Activated effector memory CD4-positive, alpha-beta T cell treated with anti-CD3 and anti-CD28 coated beads, Interleukin-2, amount 50 U/mL, for 16 hours (primary cell): ENCODE measurements around the gene KCNJ5.

Source experiments
- DNase-seq: peaks from one replicate; pipeline ENCODE4 v3.0.0-alpha.2; 2020

The KCNJ5 gene

DNA sequence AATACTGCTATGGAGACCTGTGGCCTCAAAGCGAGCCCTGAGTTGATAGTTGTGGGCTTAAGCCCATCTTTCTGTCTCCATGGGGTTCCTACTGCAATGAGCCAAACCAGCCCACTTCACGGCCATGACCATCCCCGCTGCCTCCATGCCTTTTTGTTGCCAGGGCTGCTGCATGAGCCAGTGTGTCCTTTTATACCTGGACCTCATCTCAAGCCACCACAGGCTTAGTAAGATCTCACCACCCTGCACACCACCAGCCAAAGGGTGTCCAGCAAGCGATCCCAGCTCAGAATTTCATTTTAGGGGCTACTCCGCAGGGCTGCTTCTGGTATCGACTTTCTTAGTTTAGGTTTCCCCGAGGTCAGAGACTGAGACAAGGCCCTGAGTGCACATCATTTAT is 43.2 kb downstream of the KCNJ5 start:
- no peak for DNase-seq

DNA sequence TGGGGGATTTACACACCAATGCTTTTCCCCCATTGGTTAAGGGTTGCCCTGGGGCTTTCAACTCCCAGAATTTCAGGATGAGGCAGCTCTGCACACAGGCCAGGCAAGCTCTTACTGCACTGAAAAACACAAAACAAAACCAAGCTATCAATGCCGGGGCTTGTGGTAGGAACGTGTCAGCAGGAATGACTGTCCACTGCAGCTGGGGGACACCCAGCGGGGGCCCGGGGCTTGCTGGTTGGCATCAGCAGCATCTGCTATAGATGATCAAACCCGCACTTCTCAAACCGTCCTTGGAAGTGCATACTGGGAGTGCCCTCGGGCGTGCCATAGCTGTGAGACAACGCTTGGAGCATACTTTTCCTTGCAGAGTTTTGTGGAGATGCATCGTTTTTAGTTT is 43.8 kb downstream of the KCNJ5 start:
- no peak for DNase-seq

DNA sequence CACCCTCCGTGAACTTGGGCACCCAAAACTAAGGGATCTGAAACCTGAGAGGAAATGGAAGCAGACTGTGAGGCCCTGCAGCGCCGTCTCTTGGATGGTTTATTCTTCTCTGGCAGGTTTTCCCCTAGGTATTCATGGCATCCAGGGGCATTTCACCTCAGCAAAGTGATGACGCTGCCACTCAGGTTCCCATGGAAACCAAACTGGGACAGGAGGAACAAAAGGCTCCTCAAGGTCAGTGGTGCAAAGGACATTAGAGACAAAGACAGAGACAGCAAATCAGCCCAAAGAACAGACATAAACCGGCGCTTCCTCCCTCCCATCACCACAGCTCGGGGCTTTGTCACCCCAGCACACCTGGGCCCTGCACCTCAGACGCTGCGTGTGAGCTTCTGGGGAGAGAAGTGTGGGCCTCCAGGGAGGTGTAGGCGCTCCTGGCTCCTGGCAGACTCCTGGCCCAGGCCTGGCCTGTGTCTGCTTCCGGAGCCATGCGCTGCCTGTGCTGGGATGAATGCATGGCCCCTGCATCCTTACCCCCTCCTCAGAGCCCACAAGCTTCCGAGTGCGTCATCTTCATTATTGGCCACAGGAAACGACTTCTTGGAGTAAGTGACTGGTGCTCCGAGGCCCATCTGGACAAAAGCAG is 45.6 kb downstream of the KCNJ5 start:
- DNase-seq: no peak

DNA sequence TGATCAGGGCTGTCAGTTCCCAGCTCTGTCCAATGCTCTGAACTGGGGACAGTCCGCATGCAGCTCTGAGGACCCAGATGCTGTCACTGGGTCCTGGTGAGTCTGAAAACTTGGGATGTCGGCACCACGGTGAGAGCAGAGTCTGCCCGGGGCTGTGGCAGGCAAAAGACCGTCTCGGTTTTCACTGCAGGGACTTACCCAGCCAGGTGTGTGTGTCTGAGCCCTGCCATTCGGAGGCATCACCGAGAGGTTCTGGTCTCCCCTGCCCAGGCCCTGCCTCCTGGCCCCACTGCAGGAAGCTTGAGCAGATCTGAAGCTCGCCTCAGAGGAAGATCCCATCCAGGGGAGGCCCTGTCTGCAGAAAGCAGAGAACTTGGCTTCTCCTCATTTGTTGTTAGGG is 46.3 kb downstream of the KCNJ5 start:
- no peak for DNase-seq

DNA sequence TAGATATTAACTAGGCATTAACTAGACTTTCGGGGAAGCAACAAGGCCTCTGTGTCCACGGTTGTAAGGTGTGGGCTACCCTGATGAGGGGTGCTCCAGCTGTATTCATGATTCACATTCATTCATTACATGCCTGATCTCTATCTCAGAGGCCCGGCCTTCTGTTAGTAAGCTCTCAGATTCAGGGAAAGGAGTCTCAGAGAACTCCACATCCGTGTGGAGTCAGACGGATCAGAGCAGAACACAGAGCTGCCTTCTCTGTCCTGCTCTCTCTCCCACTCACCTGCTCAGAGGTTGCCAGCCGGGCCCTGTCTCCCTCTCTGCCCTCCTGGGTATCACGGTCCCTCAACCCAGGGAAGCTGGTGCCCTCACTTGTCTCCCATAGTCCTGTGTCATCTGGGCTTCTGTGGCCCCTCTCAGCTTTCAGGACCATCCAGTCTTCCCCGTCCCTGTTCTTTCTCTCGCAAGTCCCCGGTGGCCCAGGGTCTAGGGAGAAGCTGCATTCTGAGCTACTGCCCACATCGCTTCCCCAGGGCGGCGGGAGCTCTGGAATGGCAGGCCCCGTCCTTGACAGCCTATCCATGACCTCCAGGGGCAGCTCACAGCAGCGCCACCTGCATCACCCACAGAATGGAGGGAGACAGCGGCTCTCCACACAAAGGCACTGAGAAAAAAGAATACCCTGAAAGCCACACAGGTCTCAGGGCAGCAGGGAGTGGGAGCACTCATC is 47.2 kb downstream of the KCNJ5 start:
- no peak for DNase-seq

DNA sequence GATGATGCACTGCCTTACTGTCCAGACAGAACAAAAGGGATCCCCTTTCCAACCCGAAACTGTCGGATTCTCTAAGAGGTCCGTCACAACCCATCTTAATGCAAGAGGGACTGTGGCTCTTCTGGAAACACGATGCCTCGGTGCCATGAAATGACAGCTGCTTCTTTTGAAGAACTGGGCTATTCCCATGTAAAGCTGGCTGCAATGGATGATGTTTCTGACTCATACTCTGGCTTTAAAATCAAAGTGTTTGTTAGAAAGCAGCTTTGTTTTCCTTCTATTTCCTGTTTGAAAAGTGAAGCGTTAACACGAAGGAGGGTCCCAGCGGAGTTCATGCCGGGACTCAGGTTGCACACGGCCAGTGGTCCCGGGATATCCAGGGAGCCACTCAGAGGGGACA is 48.4 kb downstream of the KCNJ5 start:
- no peak for DNase-seq

DNA sequence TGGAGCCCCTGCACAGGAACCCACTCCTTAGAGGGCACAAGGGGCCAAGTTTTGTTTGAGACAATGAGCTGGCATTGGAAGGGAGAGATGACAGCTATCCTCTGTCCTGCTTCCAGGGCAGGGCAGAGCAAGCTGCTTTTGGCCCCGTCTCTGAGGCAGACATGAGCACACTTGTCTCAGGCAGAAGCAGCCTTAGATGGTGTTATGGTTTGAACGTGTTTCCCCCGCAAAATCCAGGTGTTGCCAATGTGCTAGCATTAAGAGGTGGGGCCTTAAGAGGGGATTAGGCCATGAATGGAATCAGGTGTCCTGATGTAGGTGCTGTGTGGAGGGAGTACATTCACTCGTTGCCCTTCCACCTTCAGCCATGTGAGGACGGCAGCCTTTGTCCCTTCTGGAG is 49.0 kb downstream of the KCNJ5 start:
- DNase-seq: no peak

DNA sequence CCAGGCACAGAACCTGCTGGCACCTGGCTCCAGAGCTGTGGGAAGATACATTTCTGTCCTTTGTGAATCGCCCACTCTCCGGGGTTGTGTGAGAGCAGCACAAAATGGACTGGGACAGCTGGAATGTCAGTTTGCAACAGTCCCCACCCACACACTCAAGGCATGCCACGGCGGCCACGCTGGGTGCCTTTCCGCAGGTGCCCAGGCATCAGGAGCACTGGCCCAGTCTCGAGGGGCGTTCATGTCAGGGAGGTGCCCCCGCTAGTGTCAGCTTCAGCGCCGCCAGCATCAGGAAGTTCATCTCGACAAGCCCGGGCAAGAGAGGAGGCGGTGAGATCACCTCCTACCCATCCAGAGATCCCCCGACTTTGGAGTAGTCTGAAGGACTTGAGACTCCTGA is 49.4 kb downstream of the KCNJ5 start:
- DNase-seq: no peak

DNA sequence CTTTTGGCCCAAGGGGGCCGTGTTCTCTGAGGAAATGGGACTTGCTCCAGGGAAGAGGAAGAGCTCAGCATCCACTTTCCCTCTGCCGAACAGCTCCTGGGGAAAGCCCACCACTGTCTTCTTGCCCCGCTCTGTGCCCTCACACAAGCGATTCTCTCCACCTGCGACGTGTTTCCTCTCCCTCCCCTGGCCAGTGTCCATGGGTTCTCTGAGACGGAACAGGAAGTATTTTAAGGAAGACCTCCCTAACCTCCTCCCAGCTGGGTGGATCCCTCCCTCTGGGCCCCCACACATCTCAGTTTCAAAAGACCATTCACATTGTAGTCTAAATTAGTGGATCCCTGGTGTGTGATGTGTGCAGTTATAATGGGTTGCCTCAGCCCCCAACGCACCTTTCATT is 50.0 kb downstream of the KCNJ5 start:
- DNase-seq: no peak

DNA sequence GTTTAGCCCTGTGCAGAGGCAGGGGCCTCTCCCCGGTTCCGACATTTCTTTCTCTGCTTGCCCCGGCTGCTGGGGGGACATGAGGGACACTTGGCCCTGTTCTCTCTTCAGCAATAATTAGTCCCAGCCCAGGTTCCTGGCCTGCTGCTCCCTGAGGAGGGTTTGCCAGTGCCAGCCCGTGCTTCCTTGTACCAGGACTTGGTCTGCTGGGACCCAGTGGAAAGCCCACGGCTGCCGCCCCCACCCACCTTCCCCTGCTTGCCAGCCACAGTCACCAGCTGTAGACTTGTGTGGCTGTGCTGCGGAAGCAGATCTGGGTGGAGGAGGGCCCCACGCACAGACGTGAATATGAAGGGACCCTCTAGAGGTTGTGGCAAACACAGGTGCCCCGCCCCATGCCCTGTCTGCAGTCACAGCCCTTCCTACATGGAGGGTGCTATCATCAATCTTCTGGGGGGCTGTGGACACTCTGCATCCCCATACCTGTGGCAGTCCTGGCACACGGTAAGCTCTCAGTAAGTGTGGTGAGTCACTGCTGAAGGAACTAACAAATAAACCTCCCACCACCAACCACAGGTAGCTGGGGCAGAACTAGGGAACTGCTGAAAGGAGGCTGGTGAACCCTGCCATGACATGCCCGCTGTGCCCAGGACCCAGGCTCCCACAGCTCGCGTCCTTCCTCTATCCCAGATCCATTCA is 50.6 kb downstream of the KCNJ5 start:
- DNase-seq: no peak

DNA sequence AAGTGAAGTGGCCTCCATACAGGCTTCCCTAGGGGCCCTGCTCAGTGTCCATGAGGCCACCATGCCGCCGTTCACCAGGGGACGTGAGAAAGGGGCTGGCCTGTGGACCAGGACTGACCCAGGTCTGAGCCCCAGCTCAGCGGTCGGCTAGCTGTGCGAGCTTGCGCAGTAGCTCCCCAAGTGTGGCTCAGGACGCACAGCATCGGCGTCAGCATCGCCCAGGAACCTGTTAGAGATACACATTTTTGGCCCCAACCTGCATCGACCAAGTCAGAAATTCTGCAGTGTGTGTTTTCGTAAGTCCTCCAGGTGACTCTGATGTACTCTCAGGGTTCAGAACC is 51.1 kb downstream of the KCNJ5 start:
- no peak for DNase-seq

DNA sequence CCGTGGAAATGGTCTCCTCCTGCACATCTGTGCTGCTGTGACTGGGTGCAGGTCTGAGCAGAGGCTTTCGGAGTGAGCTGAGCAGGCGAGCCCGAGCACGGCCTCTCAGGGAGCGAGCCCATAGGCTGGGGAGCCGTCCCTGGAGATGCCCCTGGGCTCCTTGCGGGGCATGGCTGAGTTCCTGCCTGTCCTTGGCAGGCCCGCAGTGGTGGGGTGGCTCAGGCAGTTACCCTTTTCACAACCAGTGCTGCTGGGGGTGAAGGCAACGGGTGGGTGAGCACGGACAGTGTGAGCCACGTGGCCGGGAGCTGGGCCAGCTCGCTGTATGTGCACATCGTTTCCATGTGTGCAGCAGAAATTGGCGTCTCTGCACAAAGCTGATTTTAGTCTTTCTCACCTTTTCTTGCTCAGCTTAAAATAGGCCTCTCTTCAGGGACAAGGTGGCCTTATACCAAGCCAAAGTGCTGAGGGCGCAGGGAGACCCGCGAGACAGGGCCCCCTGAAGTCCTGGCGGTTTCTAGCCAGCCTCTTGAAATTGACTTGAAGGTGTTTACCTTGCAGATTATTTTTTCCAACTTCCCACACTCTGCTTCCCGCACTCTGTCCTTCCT is 51.8 kb downstream of the KCNJ5 start, which contains the start of gene TP53AIP1:
Gene TP53AIP1 (minus strand): TSS at position 55 of the 611 bp plus-strand sequence. CDS start 5,053 bp downstream, outside the sequence.
- no peak for DNase-seq

DNA sequence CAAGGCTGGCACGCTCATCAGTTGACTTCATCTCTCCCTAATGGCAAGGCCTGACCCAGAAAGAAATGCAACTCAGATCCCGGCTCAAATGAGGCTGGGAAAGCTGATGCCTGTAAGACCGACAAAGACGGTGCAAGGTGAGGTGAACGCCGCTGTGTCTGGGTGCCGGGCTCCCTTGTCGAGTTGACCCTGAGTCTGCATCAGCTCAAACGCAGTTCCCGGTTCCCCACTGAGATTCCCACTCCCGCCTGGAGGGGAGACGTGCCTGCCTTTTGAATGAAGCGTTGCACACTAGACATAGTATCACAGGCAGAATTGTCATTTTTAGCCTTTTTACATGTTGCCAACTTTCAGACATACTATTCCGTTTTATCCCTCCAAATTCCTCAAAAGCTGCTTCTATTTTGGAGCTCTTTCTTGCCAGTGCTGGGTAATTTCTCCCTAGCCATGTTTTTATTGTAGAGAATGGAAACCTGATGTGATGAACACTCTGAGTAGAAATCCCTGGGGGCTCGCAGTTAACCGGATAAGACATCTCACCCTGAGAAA is 52.3 kb downstream of the KCNJ5 start:
- no peak for DNase-seq

DNA sequence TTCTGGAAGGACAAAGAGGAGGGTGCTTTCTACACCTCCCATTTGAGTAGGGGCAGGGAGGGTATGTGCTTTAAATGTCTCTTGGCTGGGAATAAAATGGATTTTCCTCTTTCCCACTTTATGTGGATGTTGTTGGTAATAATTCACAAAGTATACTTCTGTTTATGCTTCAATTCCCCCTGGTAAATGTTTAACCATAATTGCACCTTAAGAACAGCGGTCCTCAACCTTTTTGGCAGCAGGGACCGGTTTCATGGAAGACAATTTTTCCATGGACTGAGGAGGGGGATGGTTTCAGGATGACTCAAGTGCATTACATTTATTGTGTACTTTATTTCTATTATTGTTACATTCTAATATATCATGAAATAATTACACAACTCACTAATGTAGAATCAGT is 55.5 kb downstream of the KCNJ5 start:
- no peak for DNase-seq

DNA sequence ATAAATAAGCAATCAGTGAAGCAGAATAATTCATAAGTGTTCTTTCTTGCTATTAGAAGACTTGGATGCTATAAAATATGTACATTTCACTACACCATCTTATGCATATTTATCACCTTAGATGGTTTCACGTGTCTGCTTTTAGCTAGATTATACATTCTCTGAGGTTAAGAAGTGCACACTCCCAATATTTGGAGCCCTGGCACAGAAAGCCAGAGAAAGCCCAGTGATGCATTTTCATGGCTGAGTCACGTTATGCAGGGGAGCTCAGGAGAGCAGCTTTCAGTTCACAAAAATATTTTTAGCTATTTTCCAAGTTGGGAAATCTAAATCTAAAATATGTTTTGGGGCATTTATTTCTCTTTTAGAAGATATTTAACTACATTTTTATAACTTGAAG is 56.6 kb downstream of the KCNJ5 start:
- DNase-seq: no peak

DNA sequence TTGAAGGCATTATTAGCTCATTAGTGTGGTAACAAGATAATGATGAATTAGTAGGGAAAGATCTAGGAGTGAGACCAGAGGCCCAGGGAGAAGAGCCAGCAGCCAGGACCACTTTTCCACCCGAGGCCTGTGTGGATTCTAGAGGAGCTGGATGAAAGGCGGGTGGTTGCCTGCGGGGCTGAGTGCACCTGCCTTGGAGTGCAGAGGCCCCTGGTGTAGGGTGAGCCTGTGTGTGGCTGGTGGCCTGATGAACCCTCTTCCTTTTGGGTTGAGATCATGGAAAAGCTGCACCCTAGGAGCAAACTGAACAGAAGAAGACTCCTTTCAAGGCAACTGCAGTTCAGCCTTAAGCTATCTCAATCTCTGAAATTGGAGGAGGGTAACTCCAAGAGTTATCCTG is 57.4 kb downstream of the KCNJ5 start:
- no peak for DNase-seq

DNA sequence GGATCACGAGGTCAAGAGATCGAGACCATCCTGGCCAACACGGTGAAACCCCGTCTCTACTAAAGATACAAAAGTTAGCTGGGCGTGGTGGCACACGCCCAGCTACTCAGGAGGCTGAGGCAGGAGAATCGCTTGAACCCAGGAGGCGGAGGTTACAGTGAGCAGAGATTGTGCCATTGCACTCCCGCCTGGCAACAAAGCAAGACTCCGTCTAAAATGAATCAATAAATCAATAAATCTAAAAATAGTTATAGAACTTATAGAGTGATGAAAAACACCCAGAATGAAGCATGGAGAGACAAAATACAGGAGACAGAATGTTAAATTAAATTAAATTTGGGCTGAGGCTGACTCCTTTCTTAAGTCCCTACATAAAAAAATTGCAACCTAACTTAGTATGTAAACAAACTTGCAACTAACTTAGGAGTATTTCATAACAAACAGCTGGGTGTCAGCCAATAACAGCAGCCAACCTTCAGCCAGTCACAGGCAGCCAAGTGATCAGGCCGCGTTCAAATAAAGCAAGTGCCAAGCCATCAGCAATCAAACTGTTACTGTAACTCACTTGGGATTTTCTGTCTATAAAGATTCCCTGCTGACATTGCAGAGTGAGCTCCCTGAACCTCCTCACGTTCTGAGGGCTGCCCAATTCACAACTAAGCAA is 58.8 kb downstream of the KCNJ5 start:
- no peak for DNase-seq

DNA sequence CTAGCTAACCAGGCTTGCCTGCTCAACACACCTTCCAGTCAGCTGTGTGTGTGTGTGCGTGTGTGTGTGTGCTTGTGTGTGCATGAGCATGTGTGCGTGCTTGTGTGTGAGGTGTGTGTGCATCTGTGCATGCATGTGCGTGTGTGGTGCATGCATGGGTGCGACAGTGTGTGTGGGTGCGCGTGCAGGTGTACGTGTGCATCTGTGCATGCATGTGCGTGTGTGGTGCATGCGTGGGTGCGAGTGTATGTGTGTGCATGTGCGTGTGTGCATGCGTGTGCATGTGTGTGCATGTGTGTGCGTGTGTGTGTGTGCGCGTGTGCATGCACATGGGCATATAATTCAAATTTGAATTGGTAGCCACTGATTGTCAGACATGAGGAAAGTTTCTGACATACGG is 62.0 kb downstream of the KCNJ5 start:
- no peak for DNase-seq

DNA sequence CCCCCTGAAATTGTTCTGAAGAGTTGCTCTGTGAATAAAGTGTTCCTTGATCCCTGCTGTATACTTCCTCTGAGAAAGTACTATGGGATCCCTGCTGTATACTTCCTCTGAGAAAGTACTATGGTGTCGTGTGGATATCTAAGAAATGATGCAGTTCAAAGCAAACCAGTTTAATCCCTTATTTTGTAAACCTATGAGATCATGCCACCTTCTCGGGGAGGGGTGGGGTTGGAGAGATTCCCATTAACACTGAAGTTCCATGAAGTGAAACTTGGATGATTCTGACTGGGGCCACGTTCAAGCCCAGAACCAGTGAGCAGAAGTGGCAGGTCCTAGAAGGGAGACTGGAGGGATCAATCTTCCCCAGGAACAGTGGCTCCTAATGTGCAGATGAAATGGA is 64.5 kb downstream of the KCNJ5 start:
- no peak for DNase-seq

DNA sequence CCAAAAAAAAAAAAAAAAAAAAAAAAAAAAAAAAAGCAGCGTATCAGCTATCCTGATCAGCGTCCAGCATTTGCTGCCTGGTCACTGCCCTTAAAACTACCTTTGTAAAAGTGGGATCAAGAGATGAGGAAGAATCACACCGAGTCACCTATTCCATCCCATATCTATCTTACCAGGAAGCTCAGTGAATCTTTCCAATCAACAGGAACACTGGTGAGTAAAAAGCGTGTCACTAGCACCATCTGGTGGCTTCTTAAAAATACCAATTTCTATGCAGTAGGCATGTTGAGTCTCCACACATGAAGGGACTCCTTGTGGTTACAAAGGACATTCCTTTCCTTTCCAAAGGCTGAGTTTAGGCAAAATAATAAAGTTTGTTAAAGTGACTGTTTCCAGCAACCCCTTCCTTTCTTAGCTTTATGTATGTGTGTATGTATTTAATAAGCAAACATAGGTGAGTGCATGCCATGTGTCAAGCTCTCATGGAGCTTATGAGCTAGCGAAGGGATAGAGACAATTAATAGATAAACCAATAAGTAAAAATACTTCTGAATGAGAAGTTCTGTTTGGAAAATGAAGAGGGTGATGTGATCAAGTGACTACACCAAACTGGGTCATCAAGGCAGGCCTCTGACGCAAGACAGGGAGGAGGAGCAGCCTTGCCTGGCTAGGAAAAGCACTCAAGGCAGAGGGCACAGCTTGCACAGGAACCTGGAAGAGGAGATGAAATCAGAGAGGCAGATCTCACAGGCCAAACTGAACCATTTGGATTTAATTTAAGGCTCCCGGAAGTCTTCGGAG is 65.4 kb downstream of the KCNJ5 start:
- DNase-seq: no peak

DNA sequence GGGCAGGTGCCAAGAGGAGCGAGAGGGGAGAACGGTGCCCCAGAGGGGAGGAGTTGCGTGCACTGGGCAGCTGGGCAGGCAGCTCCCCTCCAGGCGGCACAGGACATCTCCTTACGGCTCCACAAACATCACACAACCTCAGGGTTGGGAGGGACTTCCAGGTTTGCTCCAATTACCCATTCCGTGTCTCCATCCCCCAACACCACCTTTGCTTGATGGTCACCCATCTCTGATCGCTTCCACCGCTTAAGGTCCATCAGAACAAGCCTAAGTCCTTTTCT is 66.0 kb downstream of the KCNJ5 start:
- DNase-seq: no peak

DNA sequence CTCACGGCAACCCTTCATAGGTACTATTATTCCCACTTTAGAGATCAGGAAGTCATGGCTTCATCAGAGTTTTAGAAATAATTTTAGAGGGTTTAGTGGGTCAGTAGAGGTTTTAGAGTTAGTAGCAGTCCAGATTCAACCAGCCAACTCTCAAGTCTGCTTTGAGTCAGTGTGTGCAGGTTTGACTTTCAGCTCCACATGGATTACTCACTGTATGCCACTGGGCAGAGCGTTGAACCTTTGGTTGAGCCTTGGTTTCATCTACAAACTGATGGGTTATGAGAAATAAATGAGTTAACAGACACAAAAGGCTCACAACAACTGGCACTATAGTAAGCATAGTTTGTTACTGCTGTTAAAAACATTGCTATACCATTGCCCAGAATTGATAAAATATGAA is 70.5 kb downstream of the KCNJ5 start:
- DNase-seq: no peak
